NCI-H82 (cell line): Measurements from ENCODE around the gene HS3ST6.
A peak's percentile ranks its signal among the peaks of the same experiment; 100 is the strongest.
"Not testable (repeated sequence)": the region's sequence is repeated elsewhere in the genome, so short reads cannot be mapped to it uniquely, and the experiment has no call there.

Experiments
- DNase-seq: peaks from one replicate; lab custom pipeline; 2025; lab: John Stamatoyannopoulos, UW

HS3ST6 gene

DNA sequence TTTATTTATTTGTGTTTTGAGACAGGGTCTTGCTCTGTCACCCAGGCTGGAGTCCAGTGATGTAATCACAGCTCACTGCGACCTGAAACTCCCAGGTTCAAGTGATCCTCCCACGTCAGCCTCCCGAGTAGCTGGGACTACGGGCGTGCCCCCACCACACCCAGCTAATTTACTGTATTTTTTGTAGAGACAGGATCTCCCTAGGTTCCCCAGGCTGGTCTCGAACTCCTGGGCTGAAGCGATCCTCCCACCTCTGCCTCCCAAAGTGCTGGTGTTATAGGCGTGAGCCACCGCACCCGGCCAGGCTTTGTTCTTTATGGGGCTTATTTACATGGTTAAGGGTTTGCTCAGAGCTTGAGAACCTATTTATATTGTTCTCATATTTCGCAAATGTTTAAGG, 40.4 kb downstream of the HS3ST6 start:
- no peak for DNase-seq

GRCh38 chr16:1877089-1877488, 41.1 kb downstream of the HS3ST6 start:
- DNase-seq, result no peak

- no peak for DNase-seq
Observed at GRCh38 chr16:1876468-1876867, 41.7 kb downstream of the HS3ST6 start.

- DNase-seq, result not testable (repeated sequence)
Observed at GRCh38 chr16:1876066-1876465, 42.1 kb downstream of the HS3ST6 start.

DNA sequence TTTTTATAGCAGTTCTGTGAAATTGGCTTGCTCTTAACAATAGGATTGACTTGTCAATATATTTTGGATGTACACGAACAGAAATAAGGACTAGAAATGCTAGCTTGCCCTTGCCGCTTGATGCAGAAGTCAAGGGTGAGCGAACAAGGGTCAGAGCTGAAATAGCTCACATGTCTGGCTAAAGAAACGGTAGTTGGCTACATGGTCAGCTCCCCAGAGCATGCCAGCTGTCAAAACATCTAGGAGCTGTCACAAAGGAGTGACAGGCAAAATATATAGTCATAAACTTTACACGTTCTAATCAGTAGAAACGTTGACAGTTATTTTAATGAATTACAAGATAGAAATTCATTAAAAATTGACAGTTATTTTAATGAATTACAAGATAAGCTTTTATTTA, 43.4 kb downstream of the HS3ST6 start:
- DNase-seq, result no peak

DNA sequence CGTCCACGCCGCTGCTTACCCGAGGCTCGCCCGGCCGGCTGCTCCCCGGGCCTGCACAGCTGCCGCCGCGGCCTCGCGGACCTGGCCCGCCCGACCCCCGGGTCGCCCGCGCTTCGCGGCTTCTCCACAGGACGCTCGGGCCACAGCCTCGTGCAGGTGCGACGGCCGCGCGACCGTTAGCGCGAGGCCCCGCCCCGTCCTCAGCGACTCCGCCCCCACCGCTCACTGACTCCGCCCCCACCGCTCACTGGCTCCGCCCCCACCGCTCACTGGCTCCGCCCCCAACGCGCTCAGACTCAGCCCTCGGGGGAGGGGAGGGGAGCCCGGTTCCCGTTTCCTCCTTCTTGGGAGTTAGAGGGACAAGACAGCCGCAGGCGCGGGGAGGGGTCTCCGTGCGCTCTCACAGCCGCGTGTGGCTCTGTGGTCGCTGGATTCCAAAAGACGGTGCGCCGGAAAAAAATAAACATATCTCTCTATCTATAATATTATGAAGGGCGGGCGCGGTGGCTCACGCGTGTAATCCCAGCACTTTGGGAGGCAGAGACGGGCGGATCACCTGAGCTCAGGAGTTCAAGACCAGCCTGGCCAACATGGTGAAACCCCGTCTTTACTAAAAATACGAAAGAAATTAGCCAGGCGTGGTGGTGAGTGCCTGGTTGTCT, 46.1 kb downstream of the HS3ST6 start, which contains the start of gene MEIOB:
Gene MEIOB, minus strand, starts transcription at position 191 of the 662 bp plus-strand sequence. CDS start 3,989 bp downstream, outside the sequence.
- peak; percentile 87 for DNase-seq

DNA sequence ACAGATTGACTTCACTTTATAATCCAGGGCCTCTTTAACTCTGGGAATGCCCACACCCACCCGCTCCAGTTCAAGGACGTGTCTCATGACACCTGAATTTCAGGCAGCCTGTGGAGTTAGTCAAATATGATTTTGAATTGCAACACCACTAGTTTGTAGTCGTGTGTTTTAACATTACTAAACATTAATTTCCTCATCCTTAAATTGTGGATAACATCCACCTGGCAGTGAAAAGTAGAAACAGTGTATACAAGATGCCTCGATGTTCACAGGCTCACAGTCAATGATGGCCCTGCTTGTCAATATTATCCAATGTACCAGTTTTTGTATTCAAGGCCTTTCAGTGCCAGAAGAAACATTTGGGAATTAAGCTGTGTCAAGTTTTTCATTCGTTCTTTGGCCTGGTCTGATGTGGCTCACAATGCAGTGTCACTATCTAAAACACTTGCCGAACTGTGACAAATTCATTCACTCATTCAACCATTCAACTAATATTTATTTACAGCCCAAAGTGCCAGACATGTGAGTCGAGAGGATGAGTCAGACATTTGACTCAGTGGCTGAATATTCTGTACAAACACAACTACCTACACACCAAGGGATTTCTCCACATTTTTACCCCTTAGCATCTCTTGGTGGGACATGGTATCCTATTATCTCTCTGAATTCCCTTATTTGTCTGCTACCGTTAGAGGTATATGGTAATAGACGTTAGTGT, 47.7 kb downstream of the HS3ST6 start:
- no peak for DNase-seq

DNA sequence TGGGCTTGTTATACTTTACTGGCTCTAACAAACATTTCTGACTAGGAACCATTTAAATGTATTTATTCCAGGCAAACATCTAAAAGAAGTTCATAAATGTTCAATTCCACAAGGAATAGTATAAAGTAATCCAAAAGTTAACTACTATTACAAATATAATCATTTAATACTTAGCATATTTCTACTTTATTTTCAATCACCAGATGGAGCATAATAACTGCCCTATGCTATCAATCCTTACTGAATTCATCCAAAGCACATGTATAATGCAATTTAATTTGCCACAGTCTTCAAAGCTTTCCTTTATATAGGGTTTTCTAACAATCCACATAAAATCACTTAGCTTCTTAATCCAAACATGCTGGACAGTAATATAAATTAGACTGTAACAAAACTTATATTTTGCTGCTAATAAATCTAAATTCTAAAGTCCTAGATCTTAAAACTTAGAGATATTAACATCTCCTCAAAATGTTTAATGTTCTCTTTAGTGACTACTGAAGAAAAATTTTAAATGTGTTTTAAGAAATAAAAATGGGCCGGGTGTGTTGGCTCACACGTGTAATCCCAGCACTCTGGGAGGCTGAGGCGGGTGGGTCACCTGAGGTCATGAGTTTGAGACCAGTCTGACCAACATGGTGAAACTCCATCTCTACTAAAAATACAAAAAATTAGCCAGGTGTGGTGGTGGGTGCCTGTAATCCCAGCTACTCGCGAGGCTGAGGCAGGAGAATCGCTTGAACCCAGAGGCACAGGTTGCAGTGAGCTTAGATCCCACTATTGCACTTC, 52.1 kb downstream of the HS3ST6 start:
- no peak for DNase-seq

- peak; percentile 38 for DNase-seq
Observed at GRCh38 chr16:1863681-1864460, 54.3 kb downstream of the HS3ST6 start.

DNA sequence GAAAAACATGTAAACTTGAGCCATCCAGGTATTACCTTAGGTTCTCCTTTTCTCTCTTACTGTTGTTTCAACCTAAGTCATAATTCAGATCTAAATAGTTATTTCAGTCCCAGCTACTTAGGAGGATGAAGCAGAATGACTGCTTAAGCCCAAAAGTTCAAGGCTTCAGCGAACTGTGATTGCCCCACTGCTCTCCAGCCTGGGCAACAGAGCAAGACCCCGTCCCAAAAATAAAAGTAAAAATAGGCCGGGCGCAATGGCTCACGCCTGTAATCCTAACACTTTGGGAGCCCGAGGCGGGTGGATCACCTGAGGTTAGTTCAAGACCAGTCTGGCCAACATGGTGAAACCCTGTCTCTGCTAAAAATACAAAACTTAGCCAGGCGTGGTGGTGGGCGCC, 55.8 kb downstream of the HS3ST6 start:
- no peak for DNase-seq

GRCh38 chr16:1861730-1862129, 56.5 kb downstream of the HS3ST6 start:
- DNase-seq, result no peak
